Natural killer cell treated with Interleukin-12 subunit alpha and Interleukin-12 subunit beta and Interleukin-15 and Interleukin-18, amount 100 ng/mL, for 72 hours (primary cell): ENCODE results near the gene BICRA. TPM values are rescaled to one million over a fixed set of nuclear protein-coding genes. Genes with fewer than 3 reads are reported as not detected.
A peak's percentile ranks its signal among the peaks of the same experiment; 100 is the strongest.
"Not testable (repeated sequence)": the region's sequence is repeated elsewhere in the genome, so short reads cannot be mapped to it uniquely, and the experiment has no call there.

Experiments used
- ATAC-seq, 2 donors: fragments of 150-1000 bp; cut with Tn5 transposase in 1 of 2; sonication (Bioruptor Pico), chemical (Tn5 transposase) in 1 of 2; 2 replicates each; pipeline ENCODE4 v1.10.0; 2021
- DNase-seq: peaks from one replicate; pipeline ENCODE4 v3.0.0; 2022; ENCODE audit warnings: low spot score
- H3K27ac Mint-ChIP-seq, 2 donors: 1 replicate in 1 of 2; 2 replicates in 1 of 2; pipeline ENCODE4 v1.8.0; 2022; ENCODE audit warnings: mixed read lengths in 2 of 2, mild to moderate bottlenecking in 1 of 2, moderate library complexity in 1 of 2
- H3K27me3 Mint-ChIP-seq, 2 donors: 1 replicate in 1 of 2; 2 replicates in 1 of 2; pipeline ENCODE4 v1.8.0; 2022; ENCODE audit warnings: mixed read lengths in 2 of 2
- H3K36me3 Mint-ChIP-seq: one replicate; pipeline ENCODE4 v1.8.0; 2022; ENCODE audit warnings: mixed read lengths
- H3K4me1 Mint-ChIP-seq, 2 donors: 1 replicate in 1 of 2; 2 replicates in 1 of 2; pipeline ENCODE4 v1.8.0; 2022; ENCODE audit warnings: low read depth in 2 of 2, mixed read lengths in 2 of 2, mild to moderate bottlenecking in 1 of 2
- H3K4me3 Mint-ChIP-seq: one replicate; pipeline ENCODE4 v1.8.0; 2022; ENCODE audit warnings: mixed read lengths
- H3K9me3 Mint-ChIP-seq: 2 replicates; pipeline ENCODE4 v1.8.0; 2022; ENCODE audit warnings: mixed read lengths
- total RNA-seq, 2 donors: library from RNA; stranded (reverse); gene quantifications; one replicate each; pipeline ENCODE4 v1.2.3, GENCODE V29; 2022

Gene BICRA
- total RNA-seq, 2 donors from 2014 or later: 14.4 to 17.5 TPM

DNA sequence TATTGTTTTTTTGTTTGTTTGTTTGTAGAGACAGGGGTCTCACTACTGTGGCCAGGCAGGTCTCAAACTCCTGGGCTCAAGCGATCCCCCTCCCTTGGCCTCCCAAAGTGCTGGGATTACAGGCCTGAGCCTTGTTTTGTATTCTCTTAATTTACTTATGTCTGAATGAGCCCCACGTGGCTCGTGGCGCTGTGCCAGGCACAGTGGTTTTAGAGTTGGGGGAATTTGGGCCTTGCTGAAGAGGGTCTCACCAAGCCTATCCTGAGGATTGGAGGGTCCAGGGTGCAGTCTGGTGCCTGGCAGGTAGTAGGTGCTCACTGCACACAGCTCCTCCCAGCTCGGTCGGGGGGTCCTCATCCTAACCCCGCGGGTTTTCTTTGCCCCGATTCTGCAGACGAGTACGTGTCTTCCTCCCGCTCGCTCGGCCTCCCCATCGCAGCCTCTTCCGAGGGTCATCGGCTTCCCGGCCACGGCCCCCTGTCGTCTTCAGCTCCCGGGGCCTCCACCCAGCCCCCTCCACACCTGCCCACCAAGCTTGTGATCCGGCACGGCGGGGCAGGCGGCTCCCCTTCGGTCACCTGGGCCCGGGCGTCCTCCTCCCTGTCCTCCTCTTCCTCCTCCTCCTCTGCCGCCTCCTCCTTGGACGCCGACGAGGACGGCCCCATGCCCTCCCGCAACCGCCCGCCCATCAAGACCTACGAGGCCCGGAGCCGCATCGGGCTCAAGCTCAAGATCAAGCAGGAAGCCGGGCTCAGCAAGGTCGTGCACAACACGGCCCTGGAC lies 92.2 kb downstream of the BICRA start:
- DNase-seq (no peak), ATAC-seq (no peak)
- no peaks in the 10 kb centered on the region for H3K36me3 Mint-ChIP-seq
- H3K4me1 Mint-ChIP-seq: no peaks in the 10 kb centered on the region
- H3K4me3 Mint-ChIP-seq: no peak overlapping the region
- no peaks in the 10 kb centered on the region for H3K27me3 Mint-ChIP-seq
- no peaks in the 10 kb centered on the region for H3K9me3 Mint-ChIP-seq
- no peak overlapping the region for H3K27ac Mint-ChIP-seq

DNA sequence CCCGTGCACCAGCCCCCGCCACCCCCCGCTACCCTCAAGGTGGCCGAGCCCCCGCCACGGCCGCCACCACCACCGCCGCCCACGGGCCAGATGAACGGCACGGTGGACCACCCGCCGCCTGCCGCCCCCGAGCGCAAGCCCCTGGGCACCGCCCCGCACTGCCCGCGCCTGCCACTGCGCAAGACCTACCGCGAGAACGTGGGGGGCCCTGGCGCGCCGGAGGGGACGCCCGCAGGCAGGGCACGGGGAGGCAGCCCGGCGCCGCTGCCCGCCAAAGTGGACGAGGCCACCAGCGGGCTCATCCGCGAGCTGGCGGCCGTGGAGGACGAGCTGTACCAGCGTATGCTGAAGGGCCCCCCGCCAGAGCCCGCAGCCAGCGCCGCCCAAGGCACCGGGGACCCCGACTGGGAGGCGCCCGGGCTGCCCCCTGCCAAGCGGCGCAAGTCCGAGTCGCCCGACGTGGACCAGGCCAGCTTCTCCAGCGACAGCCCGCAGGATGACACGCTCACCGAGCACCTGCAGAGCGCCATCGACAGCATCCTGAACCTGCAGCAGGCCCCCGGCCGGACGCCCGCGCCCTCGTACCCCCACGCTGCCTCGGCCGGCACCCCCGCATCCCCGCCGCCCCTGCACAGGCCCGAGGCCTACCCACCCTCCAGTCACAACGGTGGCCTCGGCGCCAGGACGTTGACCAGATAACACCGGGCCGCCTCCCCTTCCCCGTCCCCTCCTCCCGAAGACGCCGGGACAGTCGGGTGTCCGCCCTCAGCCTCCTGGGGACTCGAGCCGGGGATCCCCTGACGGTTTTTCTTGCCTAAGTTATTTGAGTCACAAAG lies 93.0 kb downstream of the BICRA start:
- Mint-ChIP-seq H3K27ac (no peak overlapping the region), H3K36me3 (no peaks in the 10 kb centered on the region), H3K4me3 (no peak overlapping the region), H3K4me1 (peaks cover 2% of the 10 kb centered on the region in 2 donors), H3K27me3 (no peaks in the 10 kb centered on the region), H3K9me3 (no peaks in the 10 kb centered on the region)
- DNase-seq (no peak), ATAC-seq (peak in 1 of 2 donors; percentile 11)

DNA sequence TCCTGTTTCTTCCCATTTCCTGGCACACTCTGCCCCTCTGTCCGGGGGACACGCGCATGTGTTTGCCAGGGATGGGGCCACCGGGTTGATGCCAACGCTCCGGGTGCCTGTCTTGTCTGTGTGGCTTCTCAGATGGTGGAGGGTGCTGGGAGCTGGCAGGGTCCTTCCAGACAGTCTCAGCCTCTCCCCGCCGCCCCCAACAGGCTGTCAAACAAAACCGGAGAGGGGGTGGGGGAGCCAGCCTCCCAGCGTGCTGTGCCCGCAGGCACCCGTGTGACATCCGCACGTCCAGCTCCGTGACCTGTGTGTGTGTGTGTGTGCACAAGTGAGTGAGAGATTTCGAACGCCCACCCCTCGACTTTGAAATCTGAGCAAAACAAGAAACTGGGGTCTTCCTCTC lies 93.7 kb downstream of the BICRA start:
- Mint-ChIP-seq H3K4me3 (no peak overlapping the region), H3K36me3 (no peaks in the 10 kb centered on the region), H3K4me1 (peaks cover 7 to 9% of the 10 kb centered on the region in 2 donors), H3K27me3 (peaks cover 0 to 3% of the 10 kb centered on the region in 2 donors), H3K27ac (no peak overlapping the region), H3K9me3 (no peaks in the 10 kb centered on the region)
- no peak for DNase-seq
- no peak for ATAC-seq

DNA sequence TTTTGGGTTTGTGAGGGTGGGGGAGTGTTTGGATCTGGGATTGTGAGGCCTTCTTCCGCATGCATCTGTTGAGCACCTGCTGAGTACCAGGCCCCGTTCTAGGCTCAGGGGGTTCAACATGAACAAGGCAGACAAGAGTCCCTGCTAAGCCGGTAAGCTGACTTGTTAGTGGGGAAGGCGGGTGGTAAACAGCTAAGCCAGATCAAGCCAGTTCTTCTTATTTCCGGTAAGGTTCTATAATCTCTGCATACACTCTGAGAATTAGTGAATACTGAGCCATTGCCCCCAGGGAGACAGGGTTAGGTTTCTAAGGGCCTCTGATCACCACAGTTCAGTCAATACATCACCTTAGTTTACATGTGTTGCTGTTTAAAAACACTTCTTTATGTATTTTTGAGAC lies 94.4 kb downstream of the BICRA start:
- Mint-ChIP-seq H3K9me3 (no peaks in the 10 kb centered on the region), H3K27me3 (peaks cover 0 to 3% of the 10 kb centered on the region in 2 donors), H3K36me3 (no peaks in the 10 kb centered on the region), H3K4me3 (no peak overlapping the region), H3K27ac (no peak overlapping the region), H3K4me1 (peaks cover 7 to 9% of the 10 kb centered on the region in 2 donors)
- ATAC-seq (no peak), DNase-seq (no peak)

DNA sequence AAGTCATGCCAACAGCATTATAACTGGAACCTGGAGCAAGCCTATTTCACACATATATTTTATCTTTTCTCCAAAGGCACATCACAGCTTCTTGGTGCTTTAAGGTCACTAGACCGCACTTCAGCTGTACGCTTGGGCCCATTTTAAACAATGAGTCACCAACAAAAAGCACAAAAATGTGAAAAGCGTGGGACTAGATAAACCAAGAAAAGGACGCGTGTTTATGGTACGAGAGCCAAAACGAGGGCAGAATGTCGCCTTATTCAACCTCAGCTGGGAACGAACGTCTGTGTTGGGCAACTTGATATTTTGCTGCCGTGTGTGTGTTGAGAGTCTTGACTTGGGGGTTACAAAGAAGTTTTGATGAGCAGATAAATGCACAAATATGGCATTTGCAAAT lies 95.1 kb downstream of the BICRA start:
- DNase-seq (no peak), ATAC-seq (no peak)
- Mint-ChIP-seq H3K9me3 (no peaks in the 10 kb centered on the region), H3K36me3 (no peaks in the 10 kb centered on the region), H3K4me3 (no peak overlapping the region), H3K27ac (no peak overlapping the region), H3K4me1 (peaks cover 7 to 9% of the 10 kb centered on the region in 2 donors), H3K27me3 (peaks cover 0 to 3% of the 10 kb centered on the region in 2 donors)

DNA sequence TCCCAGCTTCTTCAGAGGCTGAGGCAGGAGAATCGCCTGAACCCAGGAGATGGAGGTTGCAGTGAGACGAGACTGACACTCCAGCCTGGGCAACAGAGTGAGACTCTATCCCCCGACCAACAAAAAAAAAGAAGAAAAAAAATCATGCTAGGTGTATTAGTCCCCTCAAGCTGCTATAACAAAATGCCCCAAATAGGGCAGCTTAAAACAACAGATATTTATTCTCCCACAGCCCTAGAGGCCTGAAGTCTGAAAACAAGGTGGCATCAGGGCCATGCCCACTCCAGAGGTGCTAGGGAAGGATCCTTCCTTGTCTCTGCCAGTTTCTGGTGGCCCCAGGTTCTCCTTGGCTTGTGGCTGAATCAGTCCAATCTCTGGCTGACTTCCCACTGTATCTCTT lies 95.7 kb downstream of the BICRA start:
- Mint-ChIP-seq H3K27me3 (peaks cover 0 to 3% of the 10 kb centered on the region in 2 donors), H3K9me3 (no peaks in the 10 kb centered on the region), H3K27ac (no peak overlapping the region), H3K36me3 (no peaks in the 10 kb centered on the region), H3K4me1 (peaks cover 7 to 9% of the 10 kb centered on the region in 2 donors), H3K4me3 (no peak overlapping the region)
- ATAC-seq: no peak
- DNase-seq: no peak

DNA sequence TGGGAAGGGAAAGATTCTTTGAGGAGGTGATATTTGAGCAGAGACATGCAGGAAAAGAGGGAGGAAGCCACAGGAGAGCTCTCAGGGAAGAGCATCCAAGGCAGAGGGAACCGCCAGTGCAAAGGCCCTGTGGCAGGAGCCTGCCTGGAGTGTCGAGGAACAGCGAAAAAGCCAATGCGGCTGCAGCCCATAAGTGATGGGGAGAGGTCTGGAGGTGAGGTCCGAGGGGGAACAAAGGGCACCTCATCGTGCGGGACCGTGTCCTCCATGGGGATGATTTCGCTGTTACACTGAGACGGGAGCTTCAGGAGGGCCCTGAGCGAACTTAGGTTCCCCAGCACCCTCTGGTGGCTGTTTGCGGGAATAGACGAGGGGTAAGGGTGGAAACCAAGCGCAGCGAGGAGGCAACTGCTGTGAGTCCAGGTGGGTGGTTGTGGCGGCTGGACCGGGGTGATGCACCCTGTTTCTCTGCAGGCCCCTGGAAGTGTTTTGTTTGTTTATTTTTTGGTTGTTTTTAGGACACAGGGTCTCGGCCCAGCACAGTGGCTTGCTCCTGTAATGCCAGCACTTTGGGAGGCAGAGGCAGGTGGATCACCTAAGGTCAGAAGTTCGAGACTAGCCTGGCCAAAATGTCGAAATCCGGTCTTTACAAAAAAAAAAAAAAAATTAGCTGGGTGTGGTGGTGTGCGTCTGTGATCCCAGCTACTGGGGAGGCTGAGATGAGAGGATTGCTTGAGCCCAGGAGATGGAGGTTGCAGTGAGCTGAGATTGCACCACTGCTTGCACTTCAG lies 98.4 kb downstream of the BICRA start:
- peaks cover 9 to 12% of the 10 kb centered on the region in 2 donors for H3K4me1 Mint-ChIP-seq
- H3K9me3 Mint-ChIP-seq: no peaks in the 10 kb centered on the region
- H3K36me3 Mint-ChIP-seq: no peaks in the 10 kb centered on the region
- peak; percentile 78 to 83 for ATAC-seq
- peak; percentile 73 for DNase-seq
- H3K4me3 Mint-ChIP-seq: no peak overlapping the region
- H3K27ac Mint-ChIP-seq: no peak overlapping the region
- peaks cover 10% of the 10 kb centered on the region in 2 donors for H3K27me3 Mint-ChIP-seq

DNA sequence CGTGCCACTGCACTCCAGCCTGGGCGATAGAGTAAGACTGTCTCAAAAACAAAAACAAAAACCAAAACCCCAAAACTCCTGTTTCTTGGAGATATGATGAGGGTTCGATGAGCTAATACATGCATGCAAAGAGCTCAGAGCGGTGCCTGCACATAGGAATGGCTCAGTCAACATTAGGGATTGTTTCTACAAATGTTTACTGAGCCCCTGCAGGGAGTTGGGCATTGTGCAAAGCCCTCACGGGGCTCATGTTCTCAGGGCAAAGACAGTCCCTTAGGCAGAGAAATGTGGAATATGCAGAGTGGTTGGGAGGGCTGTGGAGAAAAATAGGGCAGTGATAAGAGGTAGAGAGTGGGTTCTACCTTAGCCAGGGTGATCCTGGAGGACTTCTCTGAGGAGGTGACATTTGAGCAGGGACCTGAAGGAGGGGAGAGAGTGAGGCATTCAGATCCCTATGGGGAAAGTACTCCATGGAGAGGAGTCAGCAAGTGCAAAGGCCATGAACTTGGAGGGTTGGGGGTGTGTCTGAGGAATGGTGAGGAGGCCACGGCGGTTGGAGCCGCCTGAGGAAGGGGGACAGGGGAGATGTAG lies 102.8 kb downstream of the BICRA start:
- no peaks in the 10 kb centered on the region for H3K36me3 Mint-ChIP-seq
- H3K9me3 Mint-ChIP-seq: no peaks in the 10 kb centered on the region
- H3K4me1 Mint-ChIP-seq: peaks cover 9 to 20% of the 10 kb centered on the region in 2 donors
- peaks cover 20 to 32% of the 10 kb centered on the region in 2 donors for H3K27me3 Mint-ChIP-seq
- ATAC-seq (no peak), DNase-seq (no peak)
- H3K4me3 Mint-ChIP-seq: no peak overlapping the region
- H3K27ac Mint-ChIP-seq: no peak overlapping the region

DNA sequence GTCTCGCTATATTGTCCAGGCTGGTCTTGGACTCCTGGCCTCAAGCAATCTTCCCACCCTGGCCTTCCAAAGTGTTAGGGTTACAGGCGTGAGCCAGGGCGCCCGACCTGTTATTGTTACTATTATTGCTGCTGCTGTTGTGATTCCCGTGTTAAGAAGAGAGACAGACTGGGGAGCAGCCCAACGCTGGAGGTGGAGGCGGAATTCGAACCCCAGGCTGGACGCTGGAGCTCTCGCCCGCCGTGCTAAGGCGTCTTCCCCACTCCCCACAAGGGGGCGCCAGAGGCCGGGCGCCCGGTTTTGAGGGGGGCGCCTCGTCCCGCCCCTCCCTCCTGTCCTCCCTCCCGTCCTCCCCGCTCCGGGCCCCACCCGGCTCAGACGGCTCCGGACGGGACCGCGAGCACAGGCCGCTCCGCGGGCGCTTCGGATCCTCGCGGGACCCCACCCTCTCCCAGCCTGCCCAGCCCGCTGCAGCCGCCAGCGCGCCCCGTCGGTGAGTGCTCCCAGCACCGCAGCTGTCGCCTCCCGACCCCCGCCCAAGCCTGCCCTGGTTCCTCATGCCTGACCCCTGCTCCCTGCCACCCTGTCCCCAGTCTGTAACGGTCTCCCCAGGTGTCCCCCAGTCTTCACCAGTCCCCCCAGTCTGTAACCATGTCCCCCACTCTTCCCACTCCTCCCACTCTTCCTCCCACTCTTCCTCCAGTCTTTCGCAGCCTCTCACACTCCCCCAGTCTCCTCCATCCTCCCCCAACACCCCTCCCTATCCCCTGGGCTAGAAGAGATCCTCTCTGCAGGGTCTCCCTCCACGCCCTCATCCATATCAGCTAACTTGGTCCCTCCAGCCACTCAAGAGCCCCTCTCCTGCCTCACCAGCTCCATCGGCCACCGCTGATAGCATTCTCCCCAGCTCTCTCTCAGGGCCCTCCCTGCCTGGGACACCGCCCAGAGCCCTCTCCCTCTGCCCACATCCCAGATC lies 104.4 kb downstream of the BICRA start, which contains the start of gene EHD2:
EHD2 (plus strand) TSS at position 377 of the 976 bp plus-strand sequence. CDS start 3,191 bp downstream, outside the sequence.
- ATAC-seq (peak; percentile 61 to 76), DNase-seq (no peak)
- H3K4me1 Mint-ChIP-seq: peaks cover 0 to 13% of the 10 kb centered on the region in 2 donors
- no peak within 1 kb of the TSS for H3K4me3 Mint-ChIP-seq
- no peaks in the 10 kb centered on the region for H3K9me3 Mint-ChIP-seq
- peaks cover 27 to 29% of the 10 kb centered on the region in 2 donors for H3K27me3 Mint-ChIP-seq
- H3K36me3 Mint-ChIP-seq: no peaks in the 10 kb centered on the region
- H3K27ac Mint-ChIP-seq: no peak within 1 kb of the TSS

DNA sequence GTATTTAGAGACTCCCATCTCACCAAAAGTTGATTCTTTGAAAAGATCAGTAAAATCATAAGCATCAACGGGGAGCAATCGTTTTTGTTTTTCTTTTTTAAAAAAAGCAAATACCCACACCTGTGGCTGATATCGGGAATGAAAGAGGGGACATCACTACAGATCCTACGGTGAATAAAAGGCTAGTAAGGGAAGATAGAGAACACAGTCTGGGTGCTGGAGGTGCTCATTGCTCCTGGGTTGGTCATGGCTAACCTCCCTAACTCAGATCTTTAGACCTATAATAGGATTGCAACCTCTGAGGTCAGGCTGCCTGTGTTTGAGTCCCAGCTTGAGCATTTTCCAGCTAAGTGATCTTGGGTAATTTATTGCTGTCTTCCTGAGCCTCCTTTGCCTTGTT lies 105.4 kb downstream of the BICRA start:
- Mint-ChIP-seq H3K27me3 (peaks cover 27 to 29% of the 10 kb centered on the region in 2 donors), H3K36me3 (no peaks in the 10 kb centered on the region), H3K4me3 (no peak overlapping the region), H3K27ac (no peak overlapping the region), H3K4me1 (peaks cover 0 to 13% of the 10 kb centered on the region in 2 donors), H3K9me3 (no peaks in the 10 kb centered on the region)
- ATAC-seq (no peak), DNase-seq (no peak)

DNA sequence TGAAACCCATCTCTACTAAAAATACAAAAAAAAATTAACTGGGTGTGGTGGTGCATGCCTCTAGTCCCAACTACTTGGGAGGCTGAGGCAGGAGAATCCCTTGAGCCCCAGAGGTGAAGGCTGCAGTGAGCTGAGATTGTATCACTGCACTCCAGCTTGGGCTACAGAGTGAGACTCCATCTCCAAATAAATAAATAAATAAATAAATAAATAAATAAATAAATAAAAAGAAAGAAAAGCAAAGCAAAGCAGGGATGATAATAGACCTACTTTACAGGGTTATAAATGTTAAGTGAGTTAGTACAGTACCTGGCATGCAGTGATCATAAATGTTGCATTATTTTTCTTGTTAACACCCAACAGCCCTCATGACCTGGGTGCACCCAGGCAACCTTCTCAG lies 105.9 kb downstream of the BICRA start:
- DNase-seq, H3K9me3 Mint-ChIP-seq, H3K27ac Mint-ChIP-seq, ATAC-seq, H3K4me3 Mint-ChIP-seq, H3K36me3 Mint-ChIP-seq: not testable (repeated sequence)
- Mint-ChIP-seq H3K27me3 (peaks cover 27 to 29% of the 10 kb centered on the region in 2 donors), H3K4me1 (peaks cover 0 to 13% of the 10 kb centered on the region in 2 donors)

DNA sequence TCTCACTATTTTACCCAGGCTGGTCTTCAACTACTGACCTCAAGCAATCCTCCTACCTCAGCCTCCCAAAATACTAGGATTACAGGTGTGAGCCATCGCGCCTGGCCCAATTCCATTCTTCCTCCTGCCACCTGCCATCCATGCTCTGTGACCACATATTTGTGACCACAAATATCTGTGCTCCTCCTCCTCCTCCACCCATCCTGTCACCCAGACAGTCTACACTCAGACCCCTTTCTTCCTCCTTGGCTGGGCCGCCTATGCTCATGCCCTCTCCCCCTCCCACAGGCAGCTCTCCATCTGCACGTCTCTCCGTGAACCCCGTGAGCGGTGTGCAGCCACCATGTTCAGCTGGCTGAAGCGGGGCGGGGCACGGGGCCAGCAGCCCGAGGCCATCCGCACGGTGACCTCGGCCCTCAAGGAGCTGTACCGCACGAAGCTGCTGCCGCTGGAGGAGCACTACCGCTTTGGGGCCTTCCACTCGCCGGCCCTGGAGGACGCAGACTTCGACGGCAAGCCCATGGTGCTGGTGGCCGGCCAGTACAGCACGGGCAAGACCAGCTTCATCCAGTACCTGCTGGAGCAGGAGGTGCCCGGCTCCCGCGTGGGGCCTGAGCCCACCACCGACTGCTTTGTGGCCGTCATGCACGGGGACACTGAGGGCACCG lies 107.5 kb downstream of the BICRA start:
- ATAC-seq: no peak
- H3K9me3 Mint-ChIP-seq: no peaks in the 10 kb centered on the region
- no peaks in the 10 kb centered on the region for H3K36me3 Mint-ChIP-seq
- no peak for DNase-seq
- peaks cover 34 to 35% of the 10 kb centered on the region in 2 donors for H3K27me3 Mint-ChIP-seq
- H3K27ac Mint-ChIP-seq: no peak overlapping the region
- H3K4me1 Mint-ChIP-seq: peaks cover 0 to 13% of the 10 kb centered on the region in 2 donors
- no peak overlapping the region for H3K4me3 Mint-ChIP-seq
